ENCODE results near the gene DYNLT5. TPM values are rescaled to one million over a fixed set of nuclear protein-coding genes. Genes with fewer than 3 reads are reported as not detected.
"Not testable (repeated sequence)": the region's sequence is repeated elsewhere in the genome, so short reads cannot be mapped to it uniquely, and the experiment has no call there.

Gene DYNLT5
- total and polyA plus RNA-seq, 10 donors: 0.09 to 2.5 (median 0.60) TPM; not detected in 2

DNA sequence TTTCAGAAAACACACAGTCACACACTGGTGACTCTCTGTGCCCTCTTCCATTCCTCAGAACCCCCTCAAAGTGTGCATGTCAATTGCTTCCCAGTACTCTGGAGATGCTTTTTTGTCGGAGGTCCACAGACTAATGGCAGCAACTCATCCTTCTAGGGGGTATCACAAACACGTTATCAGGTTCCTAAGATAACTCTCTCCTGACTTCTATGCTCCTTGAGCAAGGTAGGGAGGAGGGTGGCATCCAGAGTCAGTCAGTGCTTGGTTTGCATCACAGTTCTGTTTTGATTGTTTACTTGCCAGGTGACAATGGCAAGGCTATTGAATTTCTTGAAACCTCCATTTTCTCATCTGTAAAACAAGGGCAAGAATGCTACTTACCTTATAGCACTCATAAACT, 39.4 kb upstream of the DYNLT5 start:
- no peaks in the 10 kb centered on the region for H3K36me3 ChIP-seq
- no peak for DNase-seq
- 67 to 91% (median 76%) methylated on average over 2 of the region's 2 CpGs for WGBS, 5 donors
- H3K4me3 ChIP-seq: no peak overlapping the region
- H3K9me3 ChIP-seq: no peaks in the 10 kb centered on the region
- H3K4me1 ChIP-seq: no peaks in the 10 kb centered on the region
- peaks cover 0 to 5% (median 0%) of the 10 kb centered on the region in 7 donors for H3K27me3 ChIP-seq (replicated peaks in 1 of 7)
- TF ChIP-seq, protein P1, sequence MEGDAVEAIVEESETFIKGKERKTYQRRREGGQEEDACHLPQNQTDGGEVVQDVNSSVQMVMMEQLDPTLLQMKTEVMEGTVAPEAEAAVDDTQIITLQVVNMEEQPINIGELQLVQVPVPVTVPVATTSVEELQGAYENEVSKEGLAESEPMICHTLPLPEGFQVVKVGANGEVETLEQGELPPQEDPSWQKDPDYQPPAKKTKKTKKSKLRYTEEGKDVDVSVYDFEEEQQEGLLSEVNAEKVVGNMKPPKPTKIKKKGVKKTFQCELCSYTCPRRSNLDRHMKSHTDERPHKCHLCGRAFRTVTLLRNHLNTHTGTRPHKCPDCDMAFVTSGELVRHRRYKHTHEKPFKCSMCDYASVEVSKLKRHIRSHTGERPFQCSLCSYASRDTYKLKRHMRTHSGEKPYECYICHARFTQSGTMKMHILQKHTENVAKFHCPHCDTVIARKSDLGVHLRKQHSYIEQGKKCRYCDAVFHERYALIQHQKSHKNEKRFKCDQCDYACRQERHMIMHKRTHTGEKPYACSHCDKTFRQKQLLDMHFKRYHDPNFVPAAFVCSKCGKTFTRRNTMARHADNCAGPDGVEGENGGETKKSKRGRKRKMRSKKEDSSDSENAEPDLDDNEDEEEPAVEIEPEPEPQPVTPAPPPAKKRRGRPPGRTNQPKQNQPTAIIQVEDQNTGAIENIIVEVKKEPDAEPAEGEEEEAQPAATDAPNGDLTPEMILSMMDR (IDR thresholded peaks at IDR 0.05 in 8 of 11, conservative IDR thresholded peaks at IDR 0.05 in 3 of 11): no peak
- TF ChIP-seq POLR2A (IDR thresholded peaks at IDR 0.05) (no peak), POLR2AphosphoS5 (IDR thresholded peaks at IDR 0.05) (no peak)
- H3K27ac ChIP-seq: no peak overlapping the region
- intact Hi-C loops (cut with DNase I; ENCODE audit: low total_unique reads): no loop called here

DNA sequence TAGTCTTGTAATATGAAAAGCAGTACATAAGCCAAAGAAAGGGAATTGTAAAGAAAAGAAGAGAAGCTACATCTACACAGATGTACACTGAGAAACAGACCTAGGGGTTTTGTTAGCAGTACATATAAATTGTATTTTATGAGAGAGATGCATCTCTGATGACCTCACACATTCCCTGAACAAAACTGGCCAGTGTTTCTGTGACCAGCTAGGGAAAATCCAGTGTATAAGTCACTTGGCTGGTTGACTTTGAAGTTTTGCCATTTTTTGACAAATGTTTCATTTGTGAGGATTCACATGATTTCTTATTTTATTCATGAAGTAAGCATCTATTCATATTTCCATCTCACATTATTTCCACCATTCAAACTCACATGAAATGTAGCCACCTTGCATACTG, 28.3 kb upstream of the DYNLT5 start:
- H3K4me1 ChIP-seq: peaks cover 0 to 10% (median 3%) of the 10 kb centered on the region in 6 donors
- no peaks in the 10 kb centered on the region for H3K9me3 ChIP-seq
- no peak for TF ChIP-seq POLR2AphosphoS5 (IDR thresholded peaks at IDR 0.05)
- TF ChIP-seq, protein P1 (IDR thresholded peaks at IDR 0.05 in 8 of 11, conservative IDR thresholded peaks at IDR 0.05 in 3 of 11): no peak
- TF ChIP-seq POLR2A (IDR thresholded peaks at IDR 0.05): no peak
- no peaks in the 10 kb centered on the region for H3K36me3 ChIP-seq
- H3K27ac ChIP-seq: no peak overlapping the region
- intact Hi-C loops (cut with DNase I; ENCODE audit: low total_unique reads): loop anchor here (10.0 kb wide), 1 partner anchor 469 kb away; no protein-coding TSS in a partner anchor
- peaks cover 0 to 6% (median 0%) of the 10 kb centered on the region in 7 donors for H3K27me3 ChIP-seq (replicated peaks in 1 of 7)
- no peak overlapping the region for H3K4me3 ChIP-seq
- no peak for DNase-seq

DNA sequence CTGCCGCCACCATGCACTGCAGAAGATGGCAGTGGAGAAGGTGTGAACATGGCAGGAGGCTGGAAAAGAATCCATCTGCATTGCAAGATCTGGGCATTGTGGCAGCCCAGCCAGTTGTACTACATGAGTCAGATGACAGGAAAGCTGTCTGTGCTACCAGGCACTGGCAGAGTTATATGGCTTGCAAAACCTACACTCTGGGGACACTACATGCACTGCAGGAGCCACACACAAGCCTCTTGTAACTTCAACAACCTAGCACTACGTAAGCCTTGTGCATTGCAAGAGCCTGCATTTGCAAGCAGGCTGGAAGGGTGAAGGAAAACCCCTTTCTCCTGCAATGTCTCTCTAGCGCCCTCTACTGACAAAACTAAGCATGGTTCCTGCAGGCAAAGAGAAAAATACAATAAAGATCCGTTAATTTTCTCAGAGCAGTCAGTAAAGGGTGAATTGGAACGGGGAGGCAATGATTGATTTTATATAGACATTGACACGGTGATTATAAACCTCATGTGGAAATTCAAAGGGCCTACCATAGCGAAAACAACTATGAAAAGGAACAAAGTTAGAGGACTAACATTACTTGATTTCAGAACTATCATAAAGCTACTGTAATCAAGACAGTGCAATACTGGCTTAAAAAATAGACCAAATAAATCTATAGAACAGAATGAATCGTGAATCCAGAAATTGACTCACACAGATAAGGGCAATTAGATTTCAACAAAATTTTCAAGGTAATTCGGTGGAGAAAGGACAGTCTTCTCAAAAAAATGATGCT, 26.2 kb upstream of the DYNLT5 start:
- DNase-seq: peak; percentile 59
- WGBS, 5 donors: 26 to 31% (median 27%) methylated on average over 9 of the region's 9 CpGs
- Histone ChIP-seq H3K27me3 (replicated peaks in 1 of 7) (peaks cover 0 to 6% (median 0%) of the 10 kb centered on the region in 7 donors), H3K4me1 (peaks cover 0 to 15% (median 3%) of the 10 kb centered on the region in 6 donors), H3K36me3 (no peaks in the 10 kb centered on the region), H3K4me3 (no peak overlapping the region), H3K27ac (no peak overlapping the region), H3K9me3 (no peaks in the 10 kb centered on the region)
- intact Hi-C loops (cut with DNase I; ENCODE audit: low total_unique reads): loop anchor here (10.0 kb wide), 1 partner anchor 471 kb away; no protein-coding TSS in a partner anchor
- TF ChIP-seq POLR2AphosphoS5 (IDR thresholded peaks at IDR 0.05): no peak
- TF ChIP-seq, protein P1 (IDR thresholded peaks at IDR 0.05 in 8 of 11, conservative IDR thresholded peaks at IDR 0.05 in 3 of 11): peak; percentile 23 to 87 (median 72)
- TF ChIP-seq POLR2A (IDR thresholded peaks at IDR 0.05): no peak

DNA sequence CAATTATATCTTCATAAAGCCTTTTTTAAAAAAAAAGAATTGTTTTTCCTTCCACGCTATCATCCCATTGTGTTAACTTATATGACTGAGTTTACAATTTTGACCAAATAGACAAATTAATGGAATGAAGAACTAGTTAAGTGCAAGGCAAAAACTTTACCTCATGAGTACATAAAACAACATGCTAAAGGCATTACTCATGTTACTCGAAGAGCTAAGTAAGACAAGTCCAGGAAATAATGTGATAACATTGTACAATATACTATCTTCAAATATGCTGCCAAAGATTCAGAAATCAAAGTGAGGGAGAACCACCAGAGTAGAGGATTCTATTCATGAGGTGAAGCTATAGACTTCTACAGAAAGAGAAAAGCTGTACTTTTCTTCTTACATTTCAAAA, 24.2 kb upstream of the DYNLT5 start:
- H3K4me3 ChIP-seq: no peak overlapping the region
- intact Hi-C loops (cut with DNase I; ENCODE audit: low total_unique reads): loop anchor here (10.0 kb wide), 1 partner anchor 473 kb away; no protein-coding TSS in a partner anchor
- TF ChIP-seq POLR2AphosphoS5 (IDR thresholded peaks at IDR 0.05) (no peak), POLR2A (IDR thresholded peaks at IDR 0.05) (no peak)
- TF ChIP-seq, protein P1 (IDR thresholded peaks at IDR 0.05 in 8 of 11, conservative IDR thresholded peaks at IDR 0.05 in 3 of 11): no peak
- H3K36me3 ChIP-seq: no peaks in the 10 kb centered on the region
- DNase-seq: no peak
- 64 to 86% (median 68%) methylated on average over 2 of the region's 2 CpGs for WGBS, 5 donors
- H3K27ac ChIP-seq: no peak overlapping the region
- no peaks in the 10 kb centered on the region for H3K9me3 ChIP-seq
- peaks cover 0 to 6% (median 0%) of the 10 kb centered on the region in 7 donors for H3K27me3 ChIP-seq (replicated peaks in 1 of 7)
- H3K4me1 ChIP-seq: peaks cover 0 to 16% (median 3%) of the 10 kb centered on the region in 6 donors

DNA sequence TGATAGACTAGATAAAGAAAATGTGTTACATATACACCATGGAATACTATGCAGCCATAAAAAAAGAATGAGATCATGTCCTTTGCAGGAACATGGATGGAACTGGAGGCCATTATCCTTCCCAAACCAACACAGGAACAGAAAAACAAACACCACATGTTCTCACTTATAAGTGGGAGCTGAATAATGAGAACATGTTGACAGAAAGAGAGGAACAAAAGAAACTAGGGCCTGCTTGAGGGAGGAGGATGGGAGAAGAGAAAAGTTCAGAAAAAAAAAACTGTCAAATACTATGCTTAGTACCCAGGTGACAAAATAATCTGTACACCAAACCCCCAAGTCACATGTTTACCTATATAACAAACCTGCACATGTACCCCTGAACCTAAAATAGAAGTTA, 23.5 kb upstream of the DYNLT5 start:
- intact Hi-C loops (cut with DNase I; ENCODE audit: low total_unique reads): loop anchor here (10.0 kb wide), 1 partner anchor 474 kb away; no protein-coding TSS in a partner anchor
- peaks cover 0 to 18% (median 3%) of the 10 kb centered on the region in 6 donors for H3K4me1 ChIP-seq
- not testable (repeated sequence) for H3K27me3 ChIP-seq (replicated peaks in 1 of 7); H3K4me3 ChIP-seq; H3K9me3 ChIP-seq; DNase-seq; H3K27ac ChIP-seq; H3K36me3 ChIP-seq

All from spleen (tissue), 11 donors.